Neural cell (in vitro differentiated cells): ENCODE results near the gene LAMP1.

Source experiments
- EP300 ChIP-seq: fragments of 450-650 bp; conservative IDR thresholded peaks from 2 replicates; pipeline ENCODE4 v1.6.1; 2014; ENCODE audit warnings: antibody characterized with exemption, mild to moderate bottlenecking, moderate library complexity; ENCODE audit not compliant: poor library complexity, severe bottlenecking
- EZH2 ChIP-seq: fragments of 200-600, 300-800 bp; shearing (Covaris generic), sonication (generic); IDR thresholded peaks from 2 replicates; pipeline ENCODE4 v1.6.1; 2014; ENCODE audit warnings: antibody characterized with exemption, low read length, borderline replicate concordance, mild to moderate bottlenecking; ENCODE audit not compliant: insufficient read depth, poor library complexity, severe bottlenecking
- MXI1 ChIP-seq: fragments of 450-650 bp; conservative IDR thresholded peaks from 2 replicates; pipeline ENCODE4 v1.6.1; 2014; ENCODE audit warnings: antibody characterized with exemption, mild to moderate bottlenecking; ENCODE audit not compliant: poor library complexity, severe bottlenecking
- SMC3 ChIP-seq: fragments of 450-650 bp; conservative IDR thresholded peaks from 2 replicates; pipeline ENCODE4 v1.6.1; 2014; ENCODE audit warnings: antibody characterized with exemption, mild to moderate bottlenecking, moderate library complexity; ENCODE audit not compliant: poor library complexity
- TF ChIP-seq, protein P1 (sequence below): fragments of 450-650 bp; IDR thresholded peaks from 2 replicates; pipeline ENCODE4 v1.5.1; 2014; ENCODE audit warnings: antibody characterized with exemption, mild to moderate bottlenecking, moderate library complexity; ENCODE audit not compliant: poor library complexity, severe bottlenecking

DNA sequence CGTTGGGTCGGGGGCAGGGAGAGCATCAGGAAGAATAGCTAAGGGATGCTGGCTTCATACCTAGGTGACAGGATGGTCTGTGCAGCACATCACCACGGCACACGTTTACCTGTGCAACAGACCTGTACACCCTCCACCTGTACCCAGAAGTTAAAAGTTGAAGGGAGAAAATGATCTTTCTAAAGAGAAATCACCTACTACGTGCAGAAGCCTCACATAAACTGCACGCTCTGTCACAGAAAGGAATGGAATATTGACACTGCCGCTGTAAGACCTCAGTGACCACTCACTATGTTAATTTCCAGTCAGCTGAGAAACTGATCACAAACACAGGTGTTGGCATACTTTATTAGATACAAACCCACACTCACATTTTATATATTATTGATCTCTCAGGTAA is 26.8 kb downstream of the LAMP1 start:
- TF ChIP-seq EZH2, result no peak
- TF ChIP-seq, protein P1, sequence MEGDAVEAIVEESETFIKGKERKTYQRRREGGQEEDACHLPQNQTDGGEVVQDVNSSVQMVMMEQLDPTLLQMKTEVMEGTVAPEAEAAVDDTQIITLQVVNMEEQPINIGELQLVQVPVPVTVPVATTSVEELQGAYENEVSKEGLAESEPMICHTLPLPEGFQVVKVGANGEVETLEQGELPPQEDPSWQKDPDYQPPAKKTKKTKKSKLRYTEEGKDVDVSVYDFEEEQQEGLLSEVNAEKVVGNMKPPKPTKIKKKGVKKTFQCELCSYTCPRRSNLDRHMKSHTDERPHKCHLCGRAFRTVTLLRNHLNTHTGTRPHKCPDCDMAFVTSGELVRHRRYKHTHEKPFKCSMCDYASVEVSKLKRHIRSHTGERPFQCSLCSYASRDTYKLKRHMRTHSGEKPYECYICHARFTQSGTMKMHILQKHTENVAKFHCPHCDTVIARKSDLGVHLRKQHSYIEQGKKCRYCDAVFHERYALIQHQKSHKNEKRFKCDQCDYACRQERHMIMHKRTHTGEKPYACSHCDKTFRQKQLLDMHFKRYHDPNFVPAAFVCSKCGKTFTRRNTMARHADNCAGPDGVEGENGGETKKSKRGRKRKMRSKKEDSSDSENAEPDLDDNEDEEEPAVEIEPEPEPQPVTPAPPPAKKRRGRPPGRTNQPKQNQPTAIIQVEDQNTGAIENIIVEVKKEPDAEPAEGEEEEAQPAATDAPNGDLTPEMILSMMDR, result no peak
- TF ChIP-seq MXI1, result no peak
- no peak for TF ChIP-seq SMC3
- TF ChIP-seq EP300, result no peak
